ENCODE measurements around the gene TNFRSF19.

- TF ChIP-seq POLR2A (IDR thresholded peaks at IDR 0.05) (no peak), CTCF (IDR thresholded peaks at IDR 0.05) (no peak)
Measured at GRCh38 chr13:23631311-23632047, 61.3 kb downstream of the TNFRSF19 start.
